SK-N-SH (cell line): ENCODE results near the gene FBXL2. TPM values are rescaled to one million over a fixed set of nuclear protein-coding genes. Genes with fewer than 3 reads are reported as not detected.
A peak's percentile ranks its signal among the peaks of the same experiment; 100 is the strongest.

Source experiments
- CTCF ChIA-PET: fragments of 300-600, 350-600 bp; formaldehyde crosslinking; extraction: SDS; loops from one replicate; lab custom pipeline; 2021; lab: Yijun Ruan, JAX
- POLR2A ChIA-PET: fragments of 350-600 bp; sonication (Branson Sonifier 250); formaldehyde crosslinking; extraction: SDS; loops from one replicate; lab custom pipeline; 2020; ENCODE audit warnings: antibody characterized with exemption, inconsistent platforms; lab: Yijun Ruan, JAX
- DNase-seq: peaks from one replicate; pipeline ENCODE4 v3.0.0; 2012
- H2AFZ ChIP-seq: fragments of 200-600 bp; sonication (generic); 2 replicates; pipeline ENCODE4 v1.8.1; 2016; ENCODE audit warnings: antibody characterized with exemption, mild to moderate bottlenecking, low read depth
- H3F3A ChIP-seq: fragments of 200-600 bp; sonication (generic); replicated peaks from 2 replicates; pipeline ENCODE3; 2016; ENCODE audit warnings: antibody characterized with exemption, mild to moderate bottlenecking; ENCODE audit not compliant: insufficient read depth
- H3K27ac ChIP-seq, 2 experiments: fragments of 200-500 bp in 1 of 2; fragments of 200-600 bp in 1 of 2; sonication (Bioruptor generic) in 1 of 2; sonication (generic), shearing (Covaris generic) in 1 of 2; 2 replicates each; pipeline versions ENCODE4 v1.5.1 to v1.6.1; 2014 to 2016; ENCODE audit warnings: low read depth in 2 of 2, inconsistent platforms in 1 of 2, low read length in 1 of 2, mild to moderate bottlenecking in 1 of 2, mixed read lengths in 1 of 2
- H3K27me3 ChIP-seq: fragments of 200-600 bp; sonication (generic), shearing (Covaris generic); 2 replicates; pipeline ENCODE4 v1.6.1; 2016; ENCODE audit warnings: mixed run types; ENCODE audit not compliant: insufficient read depth
- H3K36me3 ChIP-seq, 2 experiments: fragments of 200-500 bp in 1 of 2; fragments of 200-600 bp in 1 of 2; sonication (Bioruptor generic) in 1 of 2; sonication (generic) in 1 of 2; replicated peaks in 1 of 2; 2 replicates each; pipeline versions ENCODE3 to v1.5.1; 2014 to 2016; ENCODE audit warnings: low read length in 1 of 2, mild to moderate bottlenecking in 1 of 2; ENCODE audit not compliant: insufficient read depth in 2 of 2, control insufficient read depth in 1 of 2
- H3K4me1 ChIP-seq, 2 experiments: fragments of 200-500 bp in 1 of 2; fragments of 200-600 bp in 1 of 2; sonication (Bioruptor generic) in 1 of 2; sonication (generic), shearing (Covaris generic) in 1 of 2; 2 replicates each; pipeline versions ENCODE4 v1.5.1 to v1.6.1; 2014 to 2016; ENCODE audit warnings: low read depth in 1 of 2, low read length in 1 of 2, mixed run types in 1 of 2; ENCODE audit not compliant: insufficient read depth in 2 of 2, control insufficient read depth in 1 of 2
- H3K4me2 ChIP-seq: fragments of 200-600 bp; sonication (generic), shearing (Covaris generic); 2 replicates; pipeline ENCODE4 v1.6.1; 2017; ENCODE audit warnings: mixed run types
- H3K4me3 ChIP-seq, 2 experiments: fragments of 200-500 bp in 1 of 2; fragments of 200-600 bp in 1 of 2; sonication (Bioruptor generic) in 1 of 2; sonication (generic), shearing (Covaris generic) in 1 of 2; 2 replicates each; pipeline versions ENCODE4 v1.5.1 to v1.8.1; 2014 to 2016; ENCODE audit warnings: low read depth in 2 of 2, inconsistent platforms in 1 of 2, low read length in 1 of 2, mild to moderate bottlenecking in 1 of 2, mixed read lengths in 1 of 2, moderate library complexity in 1 of 2
- H3K79me2 ChIP-seq: fragments of 200-600 bp; sonication (generic); 2 replicates; pipeline ENCODE4 v1.8.1; 2017; ENCODE audit warnings: mild to moderate bottlenecking; ENCODE audit not compliant: insufficient read depth
- H3K9ac ChIP-seq: fragments of 200-600 bp; sonication (generic); 2 replicates; pipeline ENCODE4 v1.6.1; 2017; ENCODE audit warnings: mixed run types
- H3K9me2 ChIP-seq: fragments of 200-600 bp; sonication (generic); 2 replicates; pipeline ENCODE4 v1.6.1; 2017; ENCODE audit warnings: mixed run types
- H3K9me3 ChIP-seq: fragments of 200-600 bp; sonication (generic); 2 replicates; pipeline ENCODE4 v1.6.1; 2017; ENCODE audit warnings: mixed run types, mild to moderate bottlenecking, moderate library complexity
- H4K20me1 ChIP-seq: fragments of 200-600 bp; sonication (generic); 2 replicates; pipeline ENCODE4 v1.6.1; 2017; ENCODE audit warnings: mild to moderate bottlenecking, mixed run types; ENCODE audit not compliant: insufficient read depth
- CHD2 ChIP-seq: fragments of 150-350 bp; IDR thresholded peaks from 2 replicates; pipeline ENCODE4 v1.6.1; 2018; ENCODE audit warnings: low read length; ENCODE audit not compliant: partially characterized antibody
- FOSL2 ChIP-seq: IDR thresholded peaks from 2 replicates; pipeline ENCODE4 v1.4.0; 2012; ENCODE audit warnings: low read depth, mild to moderate bottlenecking, moderate library complexity, borderline replicate concordance
- JUND ChIP-seq: IDR thresholded peaks from 2 replicates; pipeline ENCODE4 v1.4.0; 2012
- NFIC ChIP-seq: IDR thresholded peaks from 2 replicates; pipeline ENCODE4 v1.4.0; 2012; ENCODE audit warnings: borderline replicate concordance
- RAD21 ChIP-seq: IDR thresholded peaks from 2 replicates; pipeline ENCODE4 v1.6.1; 2012; ENCODE audit warnings: mild to moderate bottlenecking, low read length
- TCF12 ChIP-seq: IDR thresholded peaks from 2 replicates; pipeline ENCODE4 v1.4.0; 2012
- USF1 ChIP-seq: IDR thresholded peaks from 2 replicates; pipeline ENCODE4 v1.4.0; 2012; ENCODE audit warnings: low read depth, borderline replicate concordance
- WGBS: methylation state at CpG from one replicate; pipeline ENCODE4 v1.1.6; 2017; ENCODE audit warnings: low lambda C conversion rate; 5-methylcytosine and 5-hydroxymethylcytosine counted together
- polyA plus RNA-seq, 3 experiments: library from polyadenylated mRNA; depleted of rRNA; stranded (reverse); fragments of >200 nt; gene quantifications; 2 replicates each; pipeline ENCODE4 v1.2.3, GENCODE V29; 2012
- TF ChIP-seq, protein P1 (sequence below): IDR thresholded peaks from 2 replicates; pipeline ENCODE4 v1.6.1; 2012; ENCODE audit warnings: mild to moderate bottlenecking, low read depth, low read length, moderate library complexity

The FBXL2 gene
- polyA plus RNA-seq, 1 of the 3 experiments (the other 2 are of a cell fraction) = 13.7 TPM

GRCh38 chr3:33373082-33373437, 95.8 kb downstream of the FBXL2 start (continued):
- TF ChIP-seq, protein P1, sequence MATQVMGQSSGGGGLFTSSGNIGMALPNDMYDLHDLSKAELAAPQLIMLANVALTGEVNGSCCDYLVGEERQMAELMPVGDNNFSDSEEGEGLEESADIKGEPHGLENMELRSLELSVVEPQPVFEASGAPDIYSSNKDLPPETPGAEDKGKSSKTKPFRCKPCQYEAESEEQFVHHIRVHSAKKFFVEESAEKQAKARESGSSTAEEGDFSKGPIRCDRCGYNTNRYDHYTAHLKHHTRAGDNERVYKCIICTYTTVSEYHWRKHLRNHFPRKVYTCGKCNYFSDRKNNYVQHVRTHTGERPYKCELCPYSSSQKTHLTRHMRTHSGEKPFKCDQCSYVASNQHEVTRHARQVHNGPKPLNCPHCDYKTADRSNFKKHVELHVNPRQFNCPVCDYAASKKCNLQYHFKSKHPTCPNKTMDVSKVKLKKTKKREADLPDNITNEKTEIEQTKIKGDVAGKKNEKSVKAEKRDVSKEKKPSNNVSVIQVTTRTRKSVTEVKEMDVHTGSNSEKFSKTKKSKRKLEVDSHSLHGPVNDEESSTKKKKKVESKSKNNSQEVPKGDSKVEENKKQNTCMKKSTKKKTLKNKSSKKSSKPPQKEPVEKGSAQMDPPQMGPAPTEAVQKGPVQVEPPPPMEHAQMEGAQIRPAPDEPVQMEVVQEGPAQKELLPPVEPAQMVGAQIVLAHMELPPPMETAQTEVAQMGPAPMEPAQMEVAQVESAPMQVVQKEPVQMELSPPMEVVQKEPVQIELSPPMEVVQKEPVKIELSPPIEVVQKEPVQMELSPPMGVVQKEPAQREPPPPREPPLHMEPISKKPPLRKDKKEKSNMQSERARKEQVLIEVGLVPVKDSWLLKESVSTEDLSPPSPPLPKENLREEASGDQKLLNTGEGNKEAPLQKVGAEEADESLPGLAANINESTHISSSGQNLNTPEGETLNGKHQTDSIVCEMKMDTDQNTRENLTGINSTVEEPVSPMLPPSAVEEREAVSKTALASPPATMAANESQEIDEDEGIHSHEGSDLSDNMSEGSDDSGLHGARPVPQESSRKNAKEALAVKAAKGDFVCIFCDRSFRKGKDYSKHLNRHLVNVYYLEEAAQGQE = no peak
- TF ChIP-seq CHD2 = no peak
- TF ChIP-seq JUND = no peak
- no peak for TF ChIP-seq USF1

DNA sequence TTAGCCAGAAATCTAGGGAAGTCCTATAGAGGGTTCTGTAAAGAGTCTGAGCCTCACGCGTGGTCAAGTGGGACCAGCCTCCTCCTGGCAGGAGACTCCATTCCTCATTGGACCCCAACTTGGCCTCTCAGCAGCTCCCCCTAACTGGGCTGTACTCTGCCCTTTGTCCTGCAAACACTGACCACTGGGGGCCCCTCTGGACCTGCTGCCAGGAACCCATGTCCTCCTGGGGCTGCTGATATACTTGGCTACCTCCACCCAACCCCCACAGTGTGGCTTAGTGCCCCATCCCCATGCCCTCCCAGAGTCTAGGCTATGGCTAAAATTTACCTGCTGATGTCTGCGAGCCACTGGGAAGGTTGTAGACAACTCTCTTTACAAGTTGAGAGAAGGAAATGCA, 100.2 kb downstream of the FBXL2 start:
- Histone ChIP-seq H4K20me1 (no peaks in the 10 kb centered on the region), H3K4me2 (no peak overlapping the region), H2AFZ (no peak overlapping the region), H3K9me3 (no peaks in the 10 kb centered on the region), H3K27ac (no peak overlapping the region), H3K4me3 (no peak overlapping the region), H3K4me1 (peaks cover 0 to 3% of the 10 kb centered on the region in 2 experiments; a peak in 1 of 4 replicates), H3K9me2 (no peaks in the 10 kb centered on the region), H3K9ac (no peak overlapping the region), H3F3A (peaks cover 12% of the 10 kb centered on the region), H3K27me3 (no peaks in the 10 kb centered on the region), H3K36me3 (peaks cover 45 to 59% of the 10 kb centered on the region in 2 experiments), H3K79me2 (no peaks in the 10 kb centered on the region; the same call in 1 of the 2 replicates)
- DNase-seq = no peak
- 0 out of 2 replicates have a peak, but pooled peaks have one; percentile 4 for TF ChIP-seq RAD21
- TF ChIP-seq TCF12 = no peak
- WGBS = 93% methylated on average over 3 of the region's 3 CpGs
- POLR2A ChIA-PET = no interaction called here
- CTCF ChIA-PET = interaction anchor here (4.6 kb wide), 1 partner anchor 246 kb away, joined by 21 read pairs; no protein-coding TSS in a partner anchor

DNA sequence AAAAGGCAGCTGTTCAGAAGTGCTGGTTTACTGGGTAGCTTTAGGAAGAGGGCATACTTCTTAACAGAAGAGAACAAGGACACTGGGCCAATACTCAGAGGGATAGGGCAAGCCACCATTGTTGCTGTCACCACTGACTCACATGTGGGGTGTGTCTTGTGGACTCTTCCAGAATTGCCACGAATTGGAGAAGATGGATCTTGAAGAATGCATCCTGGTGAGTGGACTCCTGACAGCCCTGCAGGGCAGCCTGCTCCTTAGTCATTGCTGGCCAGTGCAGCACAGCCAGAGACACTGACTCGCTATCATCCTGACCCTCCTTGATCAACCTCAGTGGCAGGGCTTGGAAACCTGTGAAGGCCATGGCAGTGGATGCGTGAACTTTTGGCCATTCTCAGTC, 100.7 kb downstream of the FBXL2 start:
- Histone ChIP-seq H4K20me1 (no peaks in the 10 kb centered on the region), H3K9me2 (no peaks in the 10 kb centered on the region), H3K9me3 (no peaks in the 10 kb centered on the region), H3K9ac (no peak overlapping the region), H3K79me2 (no peaks in the 10 kb centered on the region; the same call in 1 of the 2 replicates), H3F3A (peaks cover 12% of the 10 kb centered on the region), H3K4me1 (no peaks in the 10 kb centered on the region), H3K27me3 (no peaks in the 10 kb centered on the region), H3K27ac (peak overlapping the region in 1 of 2 experiments; percentile 33; a peak in 1 of 4 replicates), H3K36me3 (peaks cover 45 to 59% of the 10 kb centered on the region in 2 experiments), H2AFZ (no peak overlapping the region), H3K4me3 (no peak overlapping the region), H3K4me2 (no peak overlapping the region)
- ChIA-PET POLR2A (no interaction called here), CTCF (interaction anchor here (4.6 kb wide), 1 partner anchor 247 kb away, joined by 21 read pairs; no protein-coding TSS in a partner anchor)
- 84% methylated on average over 3 of the region's 3 CpGs for WGBS
- TF ChIP-seq FOSL2 = 0 out of 2 replicates have a peak, but pooled peaks have one; percentile 2
- TF ChIP-seq NFIC = no peak
- DNase-seq = no peak
